Upper lobe of left lung (tissue), 4 donors: Measurements from ENCODE around the gene BTBD2.

Experiments
- EP300 ChIP-seq, 4 donors: sonication (generic); formaldehyde crosslinking; IDR thresholded peaks; one replicate each; pipeline ENCODE4 v1.5.1; 2017; ENCODE audit warnings: antibody characterized with exemption in 4 of 4, control low read depth in 2 of 4
- POLR2A ChIP-seq, 4 donors: fragments of 450-650 bp; IDR thresholded peaks; one replicate each; pipeline ENCODE4 v1.5.1; 2016 to 2017; ENCODE audit warnings: antibody characterized with exemption in 4 of 4, mild to moderate bottlenecking in 2 of 4
- POLR2AphosphoS5 ChIP-seq, 2 donors: sonication (generic); formaldehyde crosslinking; IDR thresholded peaks; one replicate each; pipeline ENCODE4 v1.5.1; 2017; ENCODE audit warnings: antibody characterized with exemption in 2 of 2
- TF ChIP-seq, protein P1 (sequence below), 6 experiments: fragments of 450-650 bp in 4 of 6; fragments of 200-600 bp in 2 of 6; sonication (generic) in 2 of 6; IDR thresholded peaks; one replicate each; pipeline ENCODE4 v1.5.1; 2016 to 2019; ENCODE audit warnings: antibody characterized with exemption in 6 of 6

DNA sequence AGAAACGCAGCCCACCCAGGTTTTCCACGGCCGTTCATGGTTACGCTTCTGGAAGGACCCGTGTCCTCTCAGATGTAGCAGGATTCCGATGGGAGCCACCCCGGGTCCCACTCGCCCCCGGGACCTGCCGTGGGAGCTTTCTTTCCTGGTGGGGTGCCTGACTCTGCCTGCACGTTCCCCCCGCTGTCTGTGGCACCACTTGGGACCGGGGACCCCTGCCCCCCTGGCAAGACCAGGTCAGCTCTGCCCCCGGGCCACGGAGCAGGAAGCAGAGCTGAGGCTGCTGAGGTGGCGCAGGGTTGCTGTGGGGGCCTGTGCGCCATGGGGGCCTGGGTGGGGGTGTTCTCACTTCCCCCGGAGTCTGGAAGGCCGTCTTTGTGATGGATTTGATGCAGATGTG, 62.5 kb downstream of the BTBD2 start:
- no peak for TF ChIP-seq POLR2A (IDR thresholded peaks at IDR 0.05)
- TF ChIP-seq, protein P1, sequence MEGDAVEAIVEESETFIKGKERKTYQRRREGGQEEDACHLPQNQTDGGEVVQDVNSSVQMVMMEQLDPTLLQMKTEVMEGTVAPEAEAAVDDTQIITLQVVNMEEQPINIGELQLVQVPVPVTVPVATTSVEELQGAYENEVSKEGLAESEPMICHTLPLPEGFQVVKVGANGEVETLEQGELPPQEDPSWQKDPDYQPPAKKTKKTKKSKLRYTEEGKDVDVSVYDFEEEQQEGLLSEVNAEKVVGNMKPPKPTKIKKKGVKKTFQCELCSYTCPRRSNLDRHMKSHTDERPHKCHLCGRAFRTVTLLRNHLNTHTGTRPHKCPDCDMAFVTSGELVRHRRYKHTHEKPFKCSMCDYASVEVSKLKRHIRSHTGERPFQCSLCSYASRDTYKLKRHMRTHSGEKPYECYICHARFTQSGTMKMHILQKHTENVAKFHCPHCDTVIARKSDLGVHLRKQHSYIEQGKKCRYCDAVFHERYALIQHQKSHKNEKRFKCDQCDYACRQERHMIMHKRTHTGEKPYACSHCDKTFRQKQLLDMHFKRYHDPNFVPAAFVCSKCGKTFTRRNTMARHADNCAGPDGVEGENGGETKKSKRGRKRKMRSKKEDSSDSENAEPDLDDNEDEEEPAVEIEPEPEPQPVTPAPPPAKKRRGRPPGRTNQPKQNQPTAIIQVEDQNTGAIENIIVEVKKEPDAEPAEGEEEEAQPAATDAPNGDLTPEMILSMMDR (IDR thresholded peaks at IDR 0.05): no peak
- TF ChIP-seq POLR2AphosphoS5 (IDR thresholded peaks at IDR 0.05): no peak
- TF ChIP-seq EP300 (IDR thresholded peaks at IDR 0.05): no peak
